SK-N-SH treated with all-trans-retinoic acid at 6 μM for 48 hours (cell line): Measurements from ENCODE around the gene PPP1R7.

ENCODE experiments used
- ATAC-seq: fragments of 200-7000 bp; cut with Tn5 transposase; 3 replicates; pipeline ENCODE4 v1.9.1; 2020; ENCODE audit warnings: mild to moderate bottlenecking, moderate library complexity
- ARNTL ChIP-seq: fragments of 450-650 bp; formaldehyde crosslinking; IDR thresholded peaks from 2 replicates; pipeline ENCODE4 v1.5.0; 2020; ENCODE audit warnings: low read depth, mild to moderate bottlenecking, moderate library complexity, borderline replicate concordance
- BACH2 ChIP-seq: fragments of 250-450 bp; sonication (Bioruptor Pico); IDR thresholded peaks from 2 replicates; pipeline ENCODE4 v1.9.0; 2021; ENCODE audit warnings: mild to moderate bottlenecking, borderline replicate concordance
- CSRNP3 ChIP-seq: fragments of 250-450 bp; sonication (Bioruptor Pico); IDR thresholded peaks from 2 replicates; pipeline ENCODE4 v1.5.1; 2021; ENCODE audit warnings: mild to moderate bottlenecking, moderate library complexity
- ESRRG ChIP-seq: fragments of 250-450 bp; sonication (Bioruptor Pico); IDR thresholded peaks from 2 replicates; pipeline ENCODE4 v1.6.1; 2021; ENCODE audit warnings: mild to moderate bottlenecking
- GLIS3 ChIP-seq: fragments of 250-450 bp; sonication (Bioruptor Pico); IDR thresholded peaks from 2 replicates; pipeline ENCODE4 v1.5.0; 2020; ENCODE audit warnings: mild to moderate bottlenecking, moderate library complexity
- ISL1 ChIP-seq: fragments of 250-450 bp; sonication (Bioruptor Pico); IDR thresholded peaks from 2 replicates; pipeline ENCODE4 v2.1.2; 2022; ENCODE audit warnings: mild to moderate bottlenecking, moderate library complexity
- OSR1 ChIP-seq: fragments of 250-450 bp; sonication (Bioruptor Pico); IDR thresholded peaks from 2 replicates; pipeline ENCODE4 v1.8.0; 2022; ENCODE audit warnings: moderate library complexity, mild to moderate bottlenecking, inconsistent platforms
- PATZ1 ChIP-seq: fragments of 250-450 bp; sonication (Bioruptor Pico); IDR thresholded peaks from 2 replicates; pipeline ENCODE4 v1.8.0; 2020; ENCODE audit warnings: mild to moderate bottlenecking, moderate library complexity, borderline replicate concordance
- PPARA ChIP-seq: fragments of 250-450 bp; sonication (Bioruptor Pico); IDR thresholded peaks from 2 replicates; pipeline ENCODE4 v1.5.0; 2020; ENCODE audit warnings: mild to moderate bottlenecking, borderline replicate concordance
- RARB ChIP-seq: fragments of 250-450 bp; sonication (Bioruptor Pico); IDR thresholded peaks from 2 replicates; pipeline ENCODE4 v1.8.0; 2021; ENCODE audit warnings: mild to moderate bottlenecking, moderate library complexity
- SNAI2 ChIP-seq: fragments of 250-450 bp; sonication (Bioruptor Pico); IDR thresholded peaks from 2 replicates; pipeline ENCODE4 v1.5.0; 2020; ENCODE audit warnings: mild to moderate bottlenecking, moderate library complexity
- TOX ChIP-seq: fragments of 250-450 bp; sonication (Bioruptor Pico); IDR thresholded peaks from 2 replicates; pipeline ENCODE4 v1.8.0; 2021; ENCODE audit warnings: mild to moderate bottlenecking, moderate library complexity, borderline replicate concordance
- TSHZ2 ChIP-seq: fragments of 250-450 bp; sonication (Bioruptor Pico); IDR thresholded peaks from 2 replicates; pipeline ENCODE4 v1.5.0; 2020; ENCODE audit warnings: mild to moderate bottlenecking, moderate library complexity
- ZC3H10 ChIP-seq: fragments of 250-450 bp; sonication (Bioruptor Pico); IDR thresholded peaks from 2 replicates; pipeline ENCODE4 v1.5.1; 2021; ENCODE audit warnings: mild to moderate bottlenecking, moderate library complexity
- ZFP3 ChIP-seq: fragments of 250-450 bp; sonication (Bioruptor Pico); IDR thresholded peaks from 2 replicates; pipeline ENCODE4 v1.5.0; 2020; ENCODE audit warnings: mild to moderate bottlenecking, moderate library complexity
- ZFP30 ChIP-seq: fragments of 450-650 bp; formaldehyde crosslinking; IDR thresholded peaks from 2 replicates; pipeline ENCODE4 v1.5.0; 2022; ENCODE audit warnings: mild to moderate bottlenecking, moderate library complexity
- ZNF565 ChIP-seq: fragments of 450-650 bp; formaldehyde crosslinking; conservative IDR thresholded peaks from 2 replicates; pipeline ENCODE4 v1.5.0; 2020; ENCODE audit warnings: low read depth, mild to moderate bottlenecking, moderate library complexity
- ZNF70 ChIP-seq: fragments of 450-650 bp; formaldehyde crosslinking; IDR thresholded peaks from 2 replicates; pipeline ENCODE4 v1.5.0; 2020; ENCODE audit warnings: mild to moderate bottlenecking, moderate library complexity
- ZNF8 ChIP-seq: fragments of 450-650 bp; formaldehyde crosslinking; IDR thresholded peaks from 2 replicates; pipeline ENCODE4 v1.5.0; 2020; ENCODE audit warnings: mild to moderate bottlenecking, moderate library complexity
- TF ChIP-seq, protein P1 (sequence below): fragments of 250-450 bp; sonication (Bioruptor Pico); IDR thresholded peaks from 2 replicates; pipeline ENCODE4 v1.8.0; 2021; ENCODE audit warnings: low read depth, mild to moderate bottlenecking, moderate library complexity, borderline replicate concordance
- TF ChIP-seq, protein P2 (sequence below): fragments of 250-450 bp; sonication (Bioruptor Pico); IDR thresholded peaks from 2 replicates; pipeline ENCODE4 v1.5.1; 2020; ENCODE audit warnings: low read depth, mild to moderate bottlenecking, moderate library complexity

Gene PPP1R7

GRCh38 chr2:241110607-241111439 is 39.4 kb upstream of the PPP1R7 start:
- TF ChIP-seq RARB (CRISPR knock-in tag) (no peak), CSRNP3 (no peak), BACH2 (no peak), TOX (CRISPR knock-in tag) (no peak), ZFP3 (CRISPR knock-in tag) (no peak), PPARA (CRISPR knock-in tag) (no peak), GLIS3 (CRISPR knock-in tag) (no peak), ZC3H10 (no peak), ZNF8 (CRISPR knock-in tag) (no peak), ESRRG (CRISPR knock-in tag) (no peak), TSHZ2 (CRISPR knock-in tag) (no peak), ISL1 (CRISPR knock-in tag) (no peak)
- TF ChIP-seq, protein P1, sequence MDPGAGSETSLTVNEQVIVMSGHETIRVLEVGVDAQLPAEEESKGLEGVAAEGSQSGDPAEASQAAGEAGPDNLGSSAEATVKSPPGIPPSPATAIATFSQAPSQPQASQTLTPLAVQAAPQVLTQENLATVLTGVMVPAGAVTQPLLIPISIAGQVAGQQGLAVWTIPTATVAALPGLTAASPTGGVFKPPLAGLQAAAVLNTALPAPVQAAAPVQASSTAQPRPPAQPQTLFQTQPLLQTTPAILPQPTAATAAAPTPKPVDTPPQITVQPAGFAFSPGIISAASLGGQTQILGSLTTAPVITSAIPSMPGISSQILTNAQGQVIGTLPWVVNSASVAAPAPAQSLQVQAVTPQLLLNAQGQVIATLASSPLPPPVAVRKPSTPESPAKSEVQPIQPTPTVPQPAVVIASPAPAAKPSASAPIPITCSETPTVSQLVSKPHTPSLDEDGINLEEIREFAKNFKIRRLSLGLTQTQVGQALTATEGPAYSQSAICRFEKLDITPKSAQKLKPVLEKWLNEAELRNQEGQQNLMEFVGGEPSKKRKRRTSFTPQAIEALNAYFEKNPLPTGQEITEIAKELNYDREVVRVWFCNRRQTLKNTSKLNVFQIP (CRISPR knock-in tag), result no peak
- TF ChIP-seq, protein P2, sequence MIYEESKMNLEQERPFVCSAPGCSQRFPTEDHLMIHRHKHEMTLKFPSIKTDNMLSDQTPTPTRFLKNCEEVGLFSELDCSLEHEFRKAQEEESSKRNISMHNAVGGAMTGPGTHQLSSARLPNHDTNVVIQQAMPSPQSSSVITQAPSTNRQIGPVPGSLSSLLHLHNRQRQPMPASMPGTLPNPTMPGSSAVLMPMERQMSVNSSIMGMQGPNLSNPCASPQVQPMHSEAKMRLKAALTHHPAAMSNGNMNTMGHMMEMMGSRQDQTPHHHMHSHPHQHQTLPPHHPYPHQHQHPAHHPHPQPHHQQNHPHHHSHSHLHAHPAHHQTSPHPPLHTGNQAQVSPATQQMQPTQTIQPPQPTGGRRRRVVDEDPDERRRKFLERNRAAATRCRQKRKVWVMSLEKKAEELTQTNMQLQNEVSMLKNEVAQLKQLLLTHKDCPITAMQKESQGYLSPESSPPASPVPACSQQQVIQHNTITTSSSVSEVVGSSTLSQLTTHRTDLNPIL, result no peak
- ATAC-seq, result no peak; the same call in 2 of the 3 replicates

- ATAC-seq, result no peak
- TF ChIP-seq PPARA (CRISPR knock-in tag) (no peak), TOX (CRISPR knock-in tag) (no peak), CSRNP3 (no peak), ZNF565 (CRISPR knock-in tag) (no peak), PATZ1 (CRISPR knock-in tag) (no peak), ARNTL (CRISPR knock-in tag) (no peak), ZFP30 (CRISPR knock-in tag) (no peak), TSHZ2 (CRISPR knock-in tag) (no peak), OSR1 (CRISPR knock-in tag) (no peak), RARB (CRISPR knock-in tag) (no peak), SNAI2 (CRISPR knock-in tag) (no peak), ISL1 (CRISPR knock-in tag) (no peak), ZNF70 (CRISPR knock-in tag) (no peak), ESRRG (CRISPR knock-in tag) (no peak), GLIS3 (CRISPR knock-in tag) (no peak)
- TF ChIP-seq, protein P1 (CRISPR knock-in tag), result no peak
- TF ChIP-seq, protein P2, result no peak
Observed at GRCh38 chr2:241111440-241111805, 38.8 kb upstream of the PPP1R7 start.
